Calu3 (cell line): ENCODE data around the gene LRRC25. TPM values are rescaled to one million over a fixed set of nuclear protein-coding genes. Genes with fewer than 3 reads are reported as not detected.
A peak's percentile ranks its signal among the peaks of the same experiment; 100 is the strongest.
"Not testable (repeated sequence)": the region's sequence is repeated elsewhere in the genome, so short reads cannot be mapped to it uniquely, and the experiment has no call there.

Source experiments
- BruUV-seq: library from RNA; stranded (reverse); fragments of 400-500 nt; replicated peaks from 2 replicates; lab custom pipeline; 2021; lab: Mats Ljungman, UMichigan
- CTCF ChIA-PET: fragments of 300-600 bp; sonication (Branson Sonifier 250); formaldehyde crosslinking; loops from one replicate; lab custom pipeline; 2022; ENCODE audit warnings: antibody characterized with exemption; lab: Charles Lee
- DNase-seq: peaks from one replicate; pipeline ENCODE4 v3.0.0; 2022
- H3K27ac Mint-ChIP-seq: one replicate; pipeline ENCODE4 v1.8.0; 2022; ENCODE audit warnings: mixed read lengths; ENCODE audit not compliant: unreplicated experiment
- H3K27me3 Mint-ChIP-seq: one replicate; pipeline ENCODE4 v1.8.0; 2022; ENCODE audit warnings: mixed read lengths; ENCODE audit not compliant: unreplicated experiment
- H3K36me3 Mint-ChIP-seq: one replicate; pipeline ENCODE4 v1.8.0; 2022; ENCODE audit warnings: mild to moderate bottlenecking, moderate library complexity, mixed read lengths; ENCODE audit not compliant: insufficient read depth, unreplicated experiment
- H3K4me1 Mint-ChIP-seq: one replicate; pipeline ENCODE4 v1.8.0; 2022; ENCODE audit warnings: mild to moderate bottlenecking, low read depth, mixed read lengths; ENCODE audit not compliant: unreplicated experiment
- H3K4me3 Mint-ChIP-seq: one replicate; pipeline ENCODE4 v1.8.0; 2022; ENCODE audit warnings: mild to moderate bottlenecking, low read depth, moderate library complexity, mixed read lengths; ENCODE audit not compliant: unreplicated experiment
- H3K9me3 Mint-ChIP-seq: one replicate; pipeline ENCODE4 v1.8.0; 2022; ENCODE audit warnings: low read depth, mixed read lengths; ENCODE audit not compliant: unreplicated experiment
- intact Hi-C: fragments of 100-400 bp; cut with micrococcal nuclease; formaldehyde crosslinking; loops from one replicate; pipeline ENCODE4 v1.10.0; 2022; ENCODE audit not compliant: unreplicated experiment
- total RNA-seq: library from RNA; stranded (reverse); gene quantifications from 2 replicates; pipeline ENCODE4 v1.2.3, GENCODE V29; 2022
- TF ChIP-seq, protein P1 (sequence below): fragments of 200-600 bp; IDR thresholded peaks from one replicate; pipeline ENCODE4 v1.8.0; 2022; ENCODE audit warnings: antibody characterized with exemption; ENCODE audit not compliant: unreplicated experiment

LRRC25 gene
- total RNA-seq, 1 experiment from 2014 or later = not detected

DNA sequence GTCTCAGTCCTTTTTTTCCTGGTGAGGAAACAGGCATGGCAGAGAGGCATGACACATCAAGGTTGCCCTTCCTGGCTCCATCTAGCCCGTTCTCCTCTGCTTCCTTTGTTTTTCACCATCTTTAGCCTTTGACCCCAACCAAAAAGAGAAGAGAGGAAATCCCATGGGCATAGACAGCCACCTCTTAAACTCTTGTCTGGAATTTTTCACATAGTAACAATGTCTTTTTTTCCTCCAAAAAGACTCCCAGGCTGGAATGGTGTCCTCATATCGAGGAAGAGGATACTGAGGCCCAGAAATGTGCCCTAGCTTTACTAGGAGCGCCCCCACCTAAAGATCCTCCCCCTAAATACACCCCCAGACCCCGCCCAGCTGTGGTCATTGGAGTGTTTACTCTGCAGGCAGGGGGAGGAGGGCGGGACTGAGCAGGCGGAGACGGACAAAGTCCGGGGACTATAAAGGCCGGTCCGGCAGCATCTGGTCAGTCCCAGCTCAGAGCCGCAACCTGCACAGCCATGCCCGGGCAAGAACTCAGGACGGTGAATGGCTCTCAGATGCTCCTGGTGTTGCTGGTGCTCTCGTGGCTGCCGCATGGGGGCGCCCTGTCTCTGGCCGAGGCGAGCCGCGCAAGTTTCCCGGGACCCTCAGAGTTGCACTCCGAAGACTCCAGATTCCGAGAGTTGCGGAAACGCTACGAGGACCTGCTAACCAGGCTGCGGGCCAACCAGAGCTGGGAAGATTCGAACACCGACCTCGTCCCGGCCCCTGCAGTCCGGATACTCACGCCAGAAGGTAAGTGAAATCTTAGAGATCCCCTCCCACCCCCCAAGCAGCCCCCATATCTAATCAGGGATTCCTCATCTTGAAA, 11.5 kb downstream of the LRRC25 start, which contains the start of gene GDF15:
Gene GDF15 (plus strand): TSS at position 484 of the 868 bp plus-strand sequence. CDS start 32 bp downstream, at position 516.
- H3K9me3 Mint-ChIP-seq = no peaks in the 10 kb centered on the region
- intact Hi-C loops = no loop called here
- H3K36me3 Mint-ChIP-seq = peaks cover 54% of the 10 kb centered on the region
- H3K4me3 Mint-ChIP-seq = peak within 1 kb of the TSS; percentile 76
- CTCF ChIA-PET = interaction anchor here (0.6 to 1.0 kb wide), 6 partner anchors 16 to 486 kb away, joined by 3 to 6 read pairs (median 4); no protein-coding TSS in a partner anchor
- H3K27me3 Mint-ChIP-seq = no peaks in the 10 kb centered on the region
- TF ChIP-seq, protein P1, sequence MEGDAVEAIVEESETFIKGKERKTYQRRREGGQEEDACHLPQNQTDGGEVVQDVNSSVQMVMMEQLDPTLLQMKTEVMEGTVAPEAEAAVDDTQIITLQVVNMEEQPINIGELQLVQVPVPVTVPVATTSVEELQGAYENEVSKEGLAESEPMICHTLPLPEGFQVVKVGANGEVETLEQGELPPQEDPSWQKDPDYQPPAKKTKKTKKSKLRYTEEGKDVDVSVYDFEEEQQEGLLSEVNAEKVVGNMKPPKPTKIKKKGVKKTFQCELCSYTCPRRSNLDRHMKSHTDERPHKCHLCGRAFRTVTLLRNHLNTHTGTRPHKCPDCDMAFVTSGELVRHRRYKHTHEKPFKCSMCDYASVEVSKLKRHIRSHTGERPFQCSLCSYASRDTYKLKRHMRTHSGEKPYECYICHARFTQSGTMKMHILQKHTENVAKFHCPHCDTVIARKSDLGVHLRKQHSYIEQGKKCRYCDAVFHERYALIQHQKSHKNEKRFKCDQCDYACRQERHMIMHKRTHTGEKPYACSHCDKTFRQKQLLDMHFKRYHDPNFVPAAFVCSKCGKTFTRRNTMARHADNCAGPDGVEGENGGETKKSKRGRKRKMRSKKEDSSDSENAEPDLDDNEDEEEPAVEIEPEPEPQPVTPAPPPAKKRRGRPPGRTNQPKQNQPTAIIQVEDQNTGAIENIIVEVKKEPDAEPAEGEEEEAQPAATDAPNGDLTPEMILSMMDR = no peak
- peaks cover 26% of the 10 kb centered on the region for H3K4me1 Mint-ChIP-seq
- peak within 1 kb of the TSS; percentile 92 for H3K27ac Mint-ChIP-seq
- peak; percentile 84 for DNase-seq
- BruUV-seq = no TSS peak

DNA sequence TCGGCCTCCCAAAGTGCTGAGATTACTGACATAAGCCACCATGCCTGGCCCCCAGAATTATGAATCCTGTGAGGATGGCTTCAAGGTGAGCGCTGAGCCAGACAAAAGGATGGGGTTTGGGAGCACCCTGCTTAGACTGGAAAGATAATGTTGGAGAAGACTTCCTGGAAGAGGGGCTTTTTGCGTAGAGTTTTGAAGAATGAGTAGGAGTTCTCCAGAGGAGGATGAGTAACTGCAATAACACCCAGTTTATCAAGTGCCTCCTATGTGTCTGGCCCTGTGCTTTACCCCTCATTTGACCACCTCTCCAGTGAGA, 12.1 kb downstream of the LRRC25 start:
- intact Hi-C loops = no loop called here
- no peaks in the 10 kb centered on the region for H3K9me3 Mint-ChIP-seq
- peaks cover 20% of the 10 kb centered on the region for H3K4me1 Mint-ChIP-seq
- H3K27me3 Mint-ChIP-seq = no peaks in the 10 kb centered on the region
- H3K27ac Mint-ChIP-seq = peak overlapping the region; percentile 92
- CTCF ChIA-PET = interaction anchor here (0.6 to 1.0 kb wide), 5 partner anchors 17 to 487 kb away, joined by 3 to 6 read pairs (median 5); no protein-coding TSS in a partner anchor
- no peak for DNase-seq
- TF ChIP-seq, protein P1 = no peak
- no peak overlapping the region for H3K4me3 Mint-ChIP-seq
- H3K36me3 Mint-ChIP-seq = peaks cover 51% of the 10 kb centered on the region
- TSS peak; percentile 77 for BruUV-seq

DNA sequence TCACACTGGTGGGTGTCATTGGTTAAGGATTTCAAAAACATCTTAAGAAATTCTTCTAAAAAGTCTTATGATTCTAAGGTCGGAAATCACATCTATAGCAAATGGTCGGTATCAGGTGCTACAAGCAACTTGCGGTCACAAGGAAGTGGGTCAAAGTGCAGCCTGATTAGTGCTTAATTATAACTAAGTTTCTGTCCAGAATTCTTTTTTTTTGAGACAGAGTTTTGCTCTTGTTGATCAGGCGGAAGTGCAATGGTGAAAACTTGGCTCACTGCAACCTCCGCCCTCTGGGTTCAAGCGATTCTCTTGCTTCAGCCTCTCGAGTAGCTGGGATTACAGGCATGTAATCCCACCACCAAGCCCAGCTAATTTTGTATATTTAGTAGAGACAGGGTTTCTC, 12.6 kb downstream of the LRRC25 start:
- Mint-ChIP-seq H3K27me3 (no peaks in the 10 kb centered on the region), H3K36me3 (peaks cover 51% of the 10 kb centered on the region), H3K27ac (peak overlapping the region; percentile 92), H3K4me1 (peaks cover 14% of the 10 kb centered on the region), H3K4me3 (no peak overlapping the region), H3K9me3 (no peaks in the 10 kb centered on the region)
- CTCF ChIA-PET = no interaction called here
- TF ChIP-seq, protein P1 = no peak
- no peak for DNase-seq
- BruUV-seq = no TSS peak
- intact Hi-C loops = no loop called here

DNA sequence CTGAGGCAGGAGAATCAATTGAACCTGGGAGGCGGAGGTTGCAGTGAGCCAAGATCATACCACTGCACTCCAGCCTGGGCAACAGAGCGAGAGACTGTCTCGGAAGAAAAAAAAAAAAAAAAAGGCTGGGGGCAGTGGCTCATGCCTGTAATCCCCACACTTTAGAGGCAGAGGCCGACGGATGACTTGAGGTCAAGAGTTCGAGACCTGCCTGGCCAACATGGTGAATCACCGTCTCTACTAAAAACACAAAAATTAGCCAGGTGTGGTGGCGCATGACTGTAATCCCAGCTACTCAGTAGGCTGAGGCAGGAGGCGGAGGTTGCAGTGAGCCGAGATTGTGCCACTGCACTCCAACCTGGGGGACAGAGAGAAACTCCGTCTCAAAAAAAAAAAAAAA, 13.8 kb downstream of the LRRC25 start:
- CTCF ChIA-PET, H3K27ac Mint-ChIP-seq, H3K9me3 Mint-ChIP-seq, BruUV-seq, H3K27me3 Mint-ChIP-seq, H3K4me3 Mint-ChIP-seq, intact Hi-C loops, DNase-seq, H3K4me1 Mint-ChIP-seq: not testable (repeated sequence)
- H3K36me3 Mint-ChIP-seq = peaks cover 42% of the 10 kb centered on the region
